ENCODE results near the gene PLOD3. TPM values are rescaled to one million over a fixed set of nuclear protein-coding genes. Genes with fewer than 3 reads are reported as not detected.

Gene PLOD3
- total and polyA plus RNA-seq, 2 donors (not counting 1 experiment from before 2014, with no cell fraction given), result 40.1 to 47.5 TPM

GRCh38 chr7:101200862-101201599 lies 16.4 kb downstream of the PLOD3 start, which contains the start of gene MOGAT3:
Gene MOGAT3, minus strand, starts transcription at chr7:101201036. Its CDS starts 182 bp downstream, at chr7:101200854.
- H3K9ac ChIP-seq (ENCODE audit: low read length), result peak within 1 kb of the TSS; percentile 35

More at GRCh38 chr7:101200862-101201599, 16.4 kb downstream of the PLOD3 start, which contains the start of gene MOGAT3:
- no peaks in the 10 kb centered on the region for H4K20me1 ChIP-seq (ENCODE audit: control insufficient read depth, insufficient read depth, low read length, poor library complexity, severe bottlenecking)
- no peak within 1 kb of the TSS for H3K27ac ChIP-seq (ENCODE audit: low read length in 2 of 2)
- CTCF ChIA-PET, result interaction anchor here (1.0 to 2.8 kb wide), 3 partner anchors 16 to 82 kb away, joined by 3 to 10 read pairs (median 4); no protein-coding TSS in a partner anchor
- POLR2A ChIA-PET, result no interaction called here
- peak within 1 kb of the TSS in 3 of 5 experiments; percentile 11 to 39 (median 21) for H3K4me3 ChIP-seq (ENCODE audit: control extremely low read depth in 1 of 5, extremely low read depth in 1 of 5, insufficient read depth in 1 of 5, low read depth in 2 of 5, low read length in 4 of 5)
- no peak for DNase-seq
- no peak within 1 kb of the TSS for H3K27ac Mint-ChIP-seq
- peak within 1 kb of the TSS; percentile 73 for H3K4me2 ChIP-seq (replicated peaks; ENCODE audit: low read depth, low read length, poor library complexity, severe bottlenecking)
- H3K27me3 Mint-ChIP-seq, result peaks cover 24% of the 10 kb centered on the region
- no peak for TF ChIP-seq CTCF (IDR thresholded peaks at IDR 0.05)
- TF ChIP-seq EZH2 (IDR thresholded peaks at IDR 0.05; ENCODE audit: borderline replicate concordance, insufficient read depth, low read depth, low read length, poor library complexity, severe bottlenecking), result no peak
- H3K9me3 Mint-ChIP-seq (ENCODE audit: insufficient read depth), result no peaks in the 10 kb centered on the region
- H3K4me1 Mint-ChIP-seq, result peaks cover 23% of the 10 kb centered on the region
- intact Hi-C loops (cut with micrococcal nuclease), result no loop called here
- peak within 1 kb of the TSS; percentile 54 for H3K4me3 Mint-ChIP-seq
- peaks cover 0 to 19% (median 0%) of the 10 kb centered on the region in 3 donors for H3K9me3 ChIP-seq (ENCODE audit: control extremely low read depth in 1 of 3, control insufficient read depth in 2 of 3, insufficient read depth in 1 of 3, low read length in 2 of 3)
- H3K36me3 ChIP-seq (replicated peaks in 1 of 2; ENCODE audit: control extremely low read depth in 1 of 2, control insufficient read depth in 1 of 2, extremely low read depth in 1 of 2, insufficient read depth in 2 of 2, low read length in 1 of 2), result no peaks in the 10 kb centered on the region
- H3K27me3 ChIP-seq (replicated peaks in 1 of 4; ENCODE audit: control extremely low read depth in 1 of 4, control insufficient read depth in 3 of 4, insufficient read depth in 4 of 4, low read length in 3 of 4), result peaks cover 0 to 41% (median 16%) of the 10 kb centered on the region in 4 experiments
- WGBS (ENCODE audit: insufficient coverage), result 32% methylated on average over 16 of the region's 21 CpGs
- ATAC-seq (ENCODE audit: low read depth), result no peak
- peak within 1 kb of the TSS; percentile 58 for H2AFZ ChIP-seq (ENCODE audit: insufficient read depth, low read depth, low read length, poor library complexity, severe bottlenecking)
- H3K4me1 ChIP-seq (ENCODE audit: control insufficient read depth in 2 of 2, insufficient read depth in 2 of 2, low read length in 2 of 2), result peaks cover 18 to 27% of the 10 kb centered on the region in 2 donors
- H3K79me2 ChIP-seq (ENCODE audit: control insufficient read depth, insufficient read depth, low read length), result no peaks in the 10 kb centered on the region

Measured in B cell (primary cell).